ENCODE measurements around the gene TRIM17.

TRIM17 gene

DNA sequence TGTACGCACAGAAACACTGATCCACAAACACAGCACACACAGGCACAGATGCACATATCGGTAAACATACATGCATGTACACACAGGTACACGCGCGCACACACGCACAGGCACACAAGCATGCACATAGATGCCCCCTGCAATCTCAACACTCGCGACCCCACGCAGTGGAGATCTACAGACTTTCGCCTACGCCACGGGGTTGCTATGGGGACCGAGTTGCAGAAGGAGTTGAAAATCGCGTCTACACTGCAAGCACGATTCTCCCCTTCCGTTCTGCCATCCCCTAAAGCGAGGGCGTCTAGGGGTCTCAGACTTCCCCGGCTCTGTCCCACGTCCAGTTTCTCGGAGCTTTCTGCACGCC is 826 bp downstream of the TRIM17 start:
- no peak for DNase-seq

DNA sequence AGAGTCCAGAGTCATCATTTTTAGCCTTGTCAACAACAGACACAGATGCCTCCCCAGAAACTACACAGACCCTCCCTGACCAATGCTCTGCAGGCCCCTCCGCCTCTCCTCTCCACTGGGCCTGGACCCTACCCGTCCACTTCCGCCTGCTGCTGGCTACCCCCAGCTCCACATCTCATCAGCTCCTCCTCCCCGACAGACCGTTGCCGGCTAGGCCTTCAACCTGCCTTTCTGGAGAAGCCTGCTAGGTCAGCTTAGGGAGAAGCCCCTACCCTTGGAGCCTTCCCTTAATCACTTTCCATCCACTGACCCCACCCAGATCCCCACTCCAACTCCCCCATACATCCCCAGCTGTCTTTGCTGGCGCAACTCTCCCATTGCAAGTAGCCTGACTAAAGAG is 1.4 kb downstream of the TRIM17 start:
- no peak for DNase-seq

DNA sequence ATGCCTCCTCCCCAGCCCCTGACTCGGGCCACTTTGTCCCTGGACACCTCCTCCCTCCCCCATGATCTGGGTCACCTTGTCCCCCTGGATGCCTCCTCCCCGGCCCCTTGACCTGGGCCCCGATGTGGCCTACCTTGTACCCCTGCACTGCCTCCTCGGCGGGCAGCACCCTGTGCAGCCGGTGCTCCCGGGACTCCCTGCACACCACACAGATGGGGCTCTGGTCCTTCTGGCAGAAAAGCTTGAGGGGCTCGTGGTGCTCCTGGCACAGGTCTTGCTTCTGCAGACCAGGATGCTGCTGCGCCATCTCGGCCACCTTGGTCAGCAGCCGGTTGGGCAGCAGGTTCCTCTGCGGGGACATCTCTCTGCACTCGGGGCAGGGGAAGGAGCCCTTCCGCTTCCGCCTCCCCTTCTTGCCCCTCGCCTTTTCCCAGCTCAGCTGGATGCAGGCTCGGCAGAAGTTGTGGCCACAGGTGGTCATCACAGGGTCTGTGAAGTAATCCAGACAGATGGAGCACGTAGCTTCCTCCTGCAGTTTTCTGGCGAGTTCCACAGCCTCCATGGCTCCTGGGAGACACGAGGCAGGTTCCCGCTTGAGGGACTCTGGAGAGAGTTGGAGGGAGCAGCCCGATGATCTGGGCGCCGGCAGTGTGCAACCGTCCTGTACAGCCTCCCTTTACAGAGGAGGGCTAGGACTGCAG is 2.0 kb downstream of the TRIM17 start:
- DNase-seq, result peak; percentile 48

DNA sequence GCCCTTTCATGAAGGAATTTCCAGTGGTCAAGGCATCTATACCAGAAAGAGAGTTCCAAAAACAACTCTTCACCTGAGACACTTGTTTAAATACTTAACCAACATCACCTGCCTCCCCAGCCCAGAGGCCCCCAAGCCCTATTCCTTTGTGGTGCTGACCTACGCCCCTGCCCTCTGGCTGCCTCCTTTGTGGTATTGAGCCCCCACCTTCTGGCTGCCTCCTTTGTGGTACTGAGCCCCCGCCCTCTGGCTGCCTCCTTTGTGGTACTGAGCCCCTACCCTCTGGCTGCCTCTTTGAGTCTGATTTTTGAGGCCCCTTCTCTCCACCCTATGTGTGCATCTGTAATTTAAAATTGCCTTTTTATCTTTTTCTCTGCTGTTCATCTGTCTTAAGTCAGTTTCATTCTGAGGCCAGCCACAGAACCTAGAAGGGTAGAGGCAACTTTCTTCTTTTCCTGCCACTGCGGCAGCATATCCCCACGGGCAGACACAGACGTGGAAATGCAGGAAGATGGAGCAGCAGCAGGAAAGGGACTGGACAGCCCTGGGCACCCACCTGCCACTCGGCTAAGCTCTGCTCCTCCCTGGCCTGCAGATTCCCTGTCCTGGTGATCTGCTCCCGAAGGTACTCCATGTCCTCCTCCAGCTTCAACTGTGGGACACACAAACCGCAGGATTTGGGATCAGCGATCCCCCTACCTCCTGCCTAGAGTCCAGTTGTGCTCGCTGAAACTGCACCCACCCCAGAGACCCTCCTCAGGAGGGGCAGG is 3.2 kb downstream of the TRIM17 start:
- peak; percentile 37 for DNase-seq

DNA sequence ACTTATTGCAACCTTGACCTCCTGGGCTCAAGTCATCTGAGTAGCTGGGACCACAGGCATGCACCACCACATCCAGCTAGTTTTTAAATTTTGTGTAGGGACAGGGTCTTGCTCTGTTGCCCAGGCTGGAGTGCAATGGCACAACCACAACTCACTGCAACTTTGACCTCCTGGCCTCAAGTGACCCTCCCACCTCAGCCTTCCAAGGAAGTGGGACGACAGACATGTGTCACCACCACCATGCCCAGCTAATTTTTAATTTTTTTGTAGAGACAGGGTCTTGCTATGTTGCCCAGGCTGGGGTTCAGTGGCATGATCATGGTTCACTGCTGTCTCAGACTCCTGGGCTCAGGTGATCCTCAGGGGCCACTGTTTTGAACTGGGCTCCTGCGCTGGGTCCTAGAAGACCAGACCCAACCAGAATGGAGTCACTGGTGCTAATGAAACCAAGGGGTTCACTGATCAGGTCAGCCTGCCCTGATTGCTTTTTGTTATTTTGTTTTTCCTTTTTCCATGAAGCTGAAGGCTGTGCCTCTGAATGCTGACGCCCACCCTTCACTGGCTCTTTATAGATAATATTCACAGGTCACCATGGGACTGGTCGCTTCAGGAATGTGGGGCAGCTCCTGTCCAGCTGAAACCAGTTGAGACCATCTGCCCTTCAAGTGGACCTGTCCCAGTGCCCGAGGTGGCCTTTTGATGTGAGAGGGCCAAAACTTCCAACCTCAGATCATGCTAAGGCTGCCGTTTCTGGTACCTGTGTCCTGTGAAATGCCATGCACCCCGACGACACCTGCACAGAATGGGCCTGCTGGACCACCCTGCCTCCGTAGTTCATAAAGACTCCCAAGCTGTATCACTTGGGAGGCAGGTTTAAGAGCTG is 4.9 kb downstream of the TRIM17 start:
- no peak for DNase-seq

DNA sequence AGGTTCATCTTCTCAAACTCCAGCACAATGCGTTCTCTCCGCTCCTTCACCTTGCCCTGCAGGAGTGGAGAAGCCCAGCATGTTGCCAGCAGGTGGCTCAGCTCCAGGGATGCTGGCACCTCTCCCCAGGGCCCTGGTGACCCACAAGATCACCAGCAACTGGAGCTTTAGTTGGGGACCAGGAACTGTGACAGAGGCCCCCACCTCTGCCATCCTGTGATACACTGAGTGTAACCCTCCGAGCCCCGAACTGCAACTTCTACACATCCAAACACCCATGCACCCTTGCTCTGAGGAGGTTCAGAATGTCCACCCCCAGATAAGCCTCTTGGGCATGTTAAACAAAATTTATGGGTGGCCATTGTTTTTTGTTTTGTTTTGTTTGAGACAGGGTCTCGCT is 5.5 kb downstream of the TRIM17 start:
- no peak for DNase-seq

DNA sequence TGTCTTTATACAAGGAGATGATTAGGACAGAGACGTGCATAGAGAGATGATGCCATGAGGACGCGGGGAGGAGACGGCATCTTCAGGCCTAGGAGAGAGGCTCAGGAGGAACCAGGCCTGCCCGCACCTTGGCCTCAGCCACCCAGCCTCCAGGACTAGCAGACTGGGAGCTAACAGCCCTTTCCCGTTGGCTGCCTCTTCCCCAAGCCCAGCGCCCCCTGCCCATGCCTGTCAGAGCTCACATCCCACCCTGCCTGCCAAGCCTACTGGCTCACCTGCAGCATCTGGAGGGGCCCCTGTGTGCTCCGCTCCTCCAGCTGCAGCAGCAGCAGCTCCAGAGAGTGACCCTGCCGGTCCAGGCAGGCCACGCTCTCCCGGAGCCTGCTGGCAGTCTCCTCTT is 6.0 kb downstream of the TRIM17 start:
- no peak for DNase-seq

DNA sequence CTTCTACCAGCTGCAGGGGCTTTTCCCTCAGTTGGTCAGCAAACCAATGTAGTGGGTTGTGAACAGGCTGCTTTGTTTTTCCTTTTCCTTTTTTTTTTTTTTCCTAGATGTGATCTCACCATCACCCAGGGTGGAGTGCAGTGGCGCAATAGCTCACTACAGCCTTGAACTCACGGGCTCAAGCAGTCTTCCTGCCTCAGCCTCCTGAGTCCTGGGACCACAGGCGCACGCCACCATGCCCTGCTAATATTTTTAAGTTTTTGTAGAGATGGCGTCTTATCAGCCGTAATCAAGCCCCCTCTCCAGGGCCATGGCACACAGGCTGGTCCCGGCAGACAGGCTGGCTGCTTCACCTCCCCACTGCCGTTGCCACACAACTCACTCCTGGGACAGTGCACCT is 6.6 kb downstream of the TRIM17 start:
- no peak for DNase-seq

DNA sequence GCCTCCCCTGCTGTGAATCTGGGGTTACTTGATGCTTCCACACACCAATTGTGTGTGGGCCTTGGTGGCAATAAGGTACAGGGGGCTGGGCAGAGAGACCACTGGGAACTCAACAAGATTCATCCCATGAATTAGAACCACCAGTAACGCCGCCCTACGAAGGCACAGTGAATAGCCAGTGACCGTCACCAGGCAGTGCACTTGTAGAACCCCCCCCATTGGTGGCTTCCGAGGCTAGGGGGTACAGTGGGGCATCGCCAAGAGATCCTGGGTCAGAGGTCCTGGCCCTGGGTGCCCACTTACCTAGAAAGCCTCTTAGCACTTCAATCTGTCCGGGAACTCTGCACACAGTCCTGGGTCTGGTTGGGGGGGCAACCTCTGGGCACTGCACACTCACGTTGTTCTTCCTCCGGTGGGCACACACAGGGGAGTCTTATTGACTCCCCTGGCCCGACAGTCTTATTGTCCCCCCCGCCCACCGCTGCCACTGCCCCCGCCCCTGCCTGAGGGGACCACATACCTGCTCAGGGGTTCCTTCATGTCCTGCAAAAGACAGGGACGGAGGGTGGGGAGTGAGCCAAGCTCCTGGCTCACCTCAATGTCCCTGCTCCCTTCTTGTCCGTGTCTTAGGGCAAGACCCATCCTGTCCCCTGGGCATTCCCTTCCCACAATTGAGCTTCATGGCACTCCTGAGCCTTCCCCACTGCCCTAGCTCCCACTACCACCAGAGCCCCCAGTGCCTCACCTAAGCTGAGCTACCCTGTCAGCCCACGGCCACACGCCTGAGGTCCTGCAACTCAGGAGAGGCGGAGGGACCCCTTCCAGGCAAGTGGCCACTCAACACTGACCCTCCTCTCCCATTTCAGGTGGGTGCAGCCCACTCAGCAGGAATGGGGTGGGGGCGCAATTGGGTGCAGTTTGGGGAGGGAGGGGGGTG is 7.5 kb downstream of the TRIM17 start:
- no peak for DNase-seq

DNA sequence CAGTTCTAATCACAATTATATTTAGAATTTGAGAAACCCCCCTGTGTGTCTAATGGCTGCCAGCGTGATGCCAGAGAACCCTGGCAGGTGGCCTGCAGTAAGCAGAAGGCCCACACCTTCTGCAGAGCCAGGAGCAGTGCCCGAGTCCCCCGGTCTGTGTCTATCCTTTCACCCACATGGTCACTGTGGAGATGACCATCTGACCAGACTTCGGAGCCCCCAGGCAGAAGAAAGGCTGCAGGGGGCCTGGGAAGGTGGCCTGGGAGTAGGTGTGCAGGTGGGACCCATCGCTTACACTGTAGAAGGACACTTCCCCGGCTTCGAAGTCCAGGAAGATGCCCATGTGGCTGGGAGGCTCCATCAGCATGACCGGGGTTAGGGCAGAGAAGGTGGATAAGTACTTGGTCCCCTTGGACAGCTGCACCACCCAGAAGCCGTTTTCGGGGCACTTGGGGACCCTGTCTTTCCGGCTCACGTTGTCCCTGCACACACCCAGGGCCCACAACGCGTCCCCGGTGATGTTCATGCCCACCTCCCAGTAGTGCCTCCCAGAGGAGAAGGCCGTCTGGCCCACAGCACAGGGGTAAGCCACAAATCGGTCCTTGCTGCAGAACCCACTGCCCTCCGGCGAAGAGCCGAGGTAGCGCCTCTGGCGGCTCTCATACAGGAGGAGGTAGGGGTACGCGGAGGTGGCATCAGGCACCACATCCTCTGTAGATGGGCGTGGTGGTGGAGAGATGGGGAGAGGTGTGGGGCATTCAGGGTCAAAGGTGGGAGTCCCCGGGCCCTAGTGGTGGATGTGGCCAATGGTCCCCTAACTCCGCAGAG is 8.4 kb downstream of the TRIM17 start:
- DNase-seq, result no peak

DNA sequence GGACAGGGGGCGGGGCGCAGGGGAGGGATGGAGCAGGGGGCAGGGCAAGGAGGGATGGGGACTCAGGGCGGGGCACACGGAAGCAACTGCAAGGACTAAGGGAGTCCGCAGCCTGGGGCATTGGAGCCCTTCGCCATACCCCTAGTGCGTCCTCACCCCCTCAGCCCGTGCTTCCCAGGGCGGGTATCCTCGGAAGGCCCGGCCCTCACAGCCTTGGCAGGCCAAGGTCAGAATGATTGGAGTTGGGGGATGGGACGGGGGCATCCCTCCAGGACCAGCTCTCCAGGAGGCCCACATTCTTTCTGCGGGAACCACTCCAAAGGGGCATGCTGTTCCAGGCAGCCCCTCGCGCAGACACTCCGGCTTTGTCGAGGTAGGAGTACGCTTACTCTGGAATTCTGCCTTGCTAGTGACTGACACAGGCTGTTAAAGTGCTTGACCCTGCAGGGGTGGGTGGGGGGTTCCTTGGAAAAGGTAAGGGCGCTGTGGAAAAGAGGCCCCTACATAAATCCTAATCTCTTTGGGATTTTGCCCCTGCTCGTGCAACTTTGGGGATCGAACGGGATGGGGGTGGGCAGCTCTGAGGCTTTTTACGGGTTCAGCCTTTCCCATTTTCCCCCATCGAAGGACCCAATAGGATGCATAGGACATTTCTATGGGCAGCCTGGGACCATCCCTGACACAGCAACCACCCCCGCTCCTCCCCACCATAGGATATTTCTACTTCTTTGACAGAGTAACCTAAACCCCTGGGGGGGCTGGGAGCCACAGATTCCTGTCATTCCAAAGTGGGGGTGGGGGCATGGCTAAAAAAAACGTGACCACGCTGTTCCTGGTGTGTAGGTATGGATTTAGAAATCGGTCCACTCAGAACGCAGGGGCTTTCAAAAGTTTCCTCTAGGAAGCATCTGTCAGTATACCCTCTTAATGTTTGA is 9.3 kb downstream of the TRIM17 start:
- no peak for DNase-seq

DNA sequence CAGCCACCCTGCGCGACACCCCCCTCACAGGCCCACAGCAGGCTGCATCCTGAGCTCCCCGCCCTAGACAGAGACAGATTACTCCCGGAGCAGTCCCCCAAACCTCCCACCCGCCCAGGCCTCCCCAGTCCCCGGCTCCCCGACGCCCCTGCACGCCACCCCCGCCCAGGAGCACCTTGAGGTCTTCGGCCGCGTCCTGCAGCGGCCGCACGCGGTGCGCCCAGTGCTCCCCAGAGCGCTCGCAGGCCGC is 10.8 kb downstream of the TRIM17 start:
- no peak for DNase-seq

DNA sequence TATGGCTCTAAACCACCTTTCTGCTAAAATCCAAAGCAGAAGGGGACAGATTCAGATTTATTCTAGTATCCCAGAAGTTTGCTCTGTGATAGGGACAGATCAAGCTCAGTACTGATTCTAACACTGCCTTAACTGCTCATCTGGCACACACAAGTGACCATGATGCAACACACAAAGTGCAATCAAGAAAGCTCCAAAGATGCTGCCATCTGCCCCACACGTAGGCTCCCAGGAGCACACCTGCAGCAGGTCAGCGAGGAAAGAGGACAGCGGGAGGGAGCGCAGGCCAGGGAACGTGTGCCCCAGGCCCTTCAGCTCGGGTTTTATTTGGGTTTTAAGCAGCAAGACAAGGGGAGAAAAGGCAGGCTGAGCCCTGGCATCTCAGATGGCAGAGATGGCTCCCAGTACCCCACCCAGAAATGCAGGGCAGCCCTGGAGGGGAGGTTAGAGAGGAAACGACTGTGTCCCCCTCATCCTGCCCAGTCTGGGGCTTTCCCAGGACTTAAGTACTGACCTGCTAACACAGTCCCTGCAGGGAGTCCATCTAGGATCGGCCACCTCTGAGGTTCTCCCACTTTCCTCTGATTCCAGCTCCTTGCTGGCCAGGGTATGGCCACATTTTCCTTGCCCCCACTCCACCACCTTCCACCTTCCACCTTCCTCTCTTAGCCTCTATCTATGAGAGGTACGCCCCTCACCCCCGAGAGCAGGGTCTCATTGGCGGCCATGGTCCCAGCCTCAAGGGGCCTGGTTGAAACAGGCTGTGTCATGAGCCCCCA is 11.3 kb downstream of the TRIM17 start:
- no peak for DNase-seq

DNA sequence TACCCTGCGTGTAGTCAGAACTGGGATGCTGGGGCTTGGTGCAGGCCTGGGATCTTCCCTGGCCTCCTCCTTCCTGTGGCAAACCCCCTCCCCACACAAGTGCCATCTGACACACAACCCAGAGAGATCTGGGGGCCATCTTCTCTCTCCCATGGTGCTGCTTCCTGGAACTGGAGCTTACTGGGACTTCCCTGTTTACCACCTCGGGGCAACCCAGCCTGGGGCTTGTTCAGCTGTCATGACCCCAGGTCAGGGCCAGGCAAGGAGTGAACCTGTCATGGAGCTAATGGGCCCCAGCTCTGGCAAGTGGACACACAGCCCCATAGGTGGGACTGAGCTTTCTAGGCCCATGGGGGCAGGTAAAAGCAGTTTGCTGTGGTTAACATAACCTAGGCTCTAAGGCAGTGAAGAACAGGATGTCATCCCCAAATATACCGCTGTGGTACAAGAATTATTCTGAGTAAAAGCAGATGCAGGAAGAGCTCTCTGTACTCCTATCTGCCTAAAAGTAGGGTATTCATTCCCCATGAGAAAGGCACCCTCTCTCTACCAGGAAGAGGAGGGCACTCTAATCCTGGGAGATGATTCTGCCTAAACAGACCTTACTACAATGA is 12.4 kb downstream of the TRIM17 start:
- no peak for DNase-seq

DNA sequence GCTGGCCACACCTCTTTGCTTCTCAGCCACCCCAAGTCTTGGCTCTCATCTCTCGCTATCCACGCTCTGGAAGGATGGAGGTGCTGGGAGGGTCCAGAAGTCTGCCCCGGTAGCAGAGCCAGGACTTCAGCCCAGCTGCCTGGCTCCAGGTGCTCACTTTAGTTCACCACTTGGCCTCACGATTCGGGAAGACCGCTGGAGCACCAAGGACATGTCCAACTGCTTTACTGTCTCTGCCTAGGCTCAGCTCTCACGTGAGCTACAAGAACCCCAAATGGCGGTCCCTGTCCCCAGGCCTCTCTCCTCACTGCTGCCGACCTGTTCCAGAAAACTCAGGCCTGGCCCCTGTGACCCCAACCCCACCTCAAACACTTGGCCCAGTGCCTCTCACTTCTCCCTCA is 13.4 kb downstream of the TRIM17 start:
- DNase-seq, result no peak

DNA sequence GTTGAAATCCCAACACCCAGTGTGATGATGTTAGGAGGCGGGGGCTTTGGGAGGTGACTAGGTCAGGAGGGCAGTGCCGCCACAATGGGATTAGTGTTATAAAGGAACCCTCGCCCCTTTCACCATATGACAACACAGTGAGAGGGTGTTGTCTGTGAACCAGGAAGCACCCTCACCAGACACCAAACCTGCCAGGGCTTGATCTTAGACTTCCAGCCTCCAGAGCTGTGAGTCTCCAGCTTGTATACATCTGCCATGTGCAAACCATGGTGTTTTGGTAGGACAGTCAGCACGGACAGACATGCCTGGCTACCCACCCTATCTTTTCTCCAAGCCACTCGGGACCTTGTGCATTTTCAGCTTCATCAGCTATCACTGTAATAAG is 14.0 kb downstream of the TRIM17 start:
- DNase-seq, result no peak

DNA sequence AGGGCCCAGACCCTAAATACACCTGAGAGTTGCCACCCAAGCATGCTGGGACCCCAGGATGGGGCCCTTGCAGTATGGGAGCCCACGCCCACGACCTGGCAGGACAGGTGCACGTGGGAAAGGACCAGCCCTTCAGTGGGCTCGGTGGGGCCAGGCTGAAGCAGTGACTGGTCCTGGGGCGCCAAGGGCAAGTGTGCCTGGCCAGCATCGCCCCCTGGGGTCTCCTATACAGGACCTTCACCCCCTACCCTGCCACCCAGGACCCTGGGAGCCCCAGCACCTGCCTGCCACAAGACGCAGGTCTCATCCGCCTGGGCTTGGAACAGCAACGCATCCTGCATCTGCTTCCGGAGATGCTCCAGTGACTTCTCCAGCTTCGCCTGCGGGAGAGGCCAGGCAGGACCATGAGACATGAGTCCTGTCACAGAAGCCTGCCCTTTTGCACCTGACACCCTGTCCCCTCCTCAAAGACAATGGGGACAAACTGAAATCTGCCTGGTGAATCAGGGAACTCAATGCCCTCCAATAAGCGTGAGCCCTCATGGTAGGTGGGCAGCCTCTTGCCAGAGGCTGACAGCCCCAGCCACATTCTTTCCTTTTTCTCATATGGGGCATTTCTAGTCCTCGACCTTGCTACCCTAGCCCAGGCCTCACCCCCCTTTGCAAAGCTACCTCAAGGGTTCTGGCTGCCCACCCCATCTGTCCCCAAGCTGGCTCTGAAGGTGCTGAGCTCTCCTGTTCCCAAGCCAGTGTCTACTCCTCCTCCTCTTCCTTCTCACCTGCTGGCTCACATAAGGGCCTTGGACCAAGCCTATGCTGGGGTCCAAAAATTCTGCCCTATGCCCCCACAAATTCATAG is 14.7 kb downstream of the TRIM17 start:
- DNase-seq, result no peak

DNA sequence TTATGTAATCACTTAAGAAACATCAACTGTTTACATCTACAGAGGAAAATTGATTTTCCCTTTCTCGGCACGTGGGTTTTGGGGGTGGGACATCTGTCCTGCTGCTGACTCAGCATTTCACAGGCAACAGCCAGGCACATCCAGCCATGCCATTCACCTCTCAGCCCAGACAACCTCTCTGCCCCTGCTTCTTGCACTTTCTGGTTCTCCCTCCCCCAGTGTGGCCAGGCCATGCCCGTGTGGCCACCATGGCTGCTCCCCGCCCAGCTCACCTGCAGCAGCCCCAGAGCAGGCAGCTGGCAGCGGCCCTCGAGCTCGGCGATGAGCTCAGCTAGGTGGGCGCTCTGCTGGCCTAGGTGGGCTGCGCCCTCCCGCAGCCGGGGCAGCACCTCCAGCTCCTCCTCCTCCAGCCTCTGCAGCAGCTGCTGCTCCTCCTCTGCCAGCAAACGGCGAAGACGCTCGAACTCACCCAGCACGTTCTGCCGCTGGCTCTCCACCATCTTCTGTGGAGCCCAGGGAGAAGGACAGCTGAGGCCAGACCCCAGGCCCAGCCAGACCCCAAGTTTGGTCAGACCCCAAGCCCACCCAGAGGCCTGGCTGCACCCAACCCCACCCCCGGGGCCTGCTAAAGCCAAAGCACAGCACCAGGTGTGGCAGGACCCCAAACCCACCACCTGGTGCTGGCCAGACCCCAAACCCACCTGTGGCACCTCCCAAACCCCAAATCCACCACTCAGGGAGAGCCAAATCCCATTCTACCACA is 15.8 kb downstream of the TRIM17 start:
- no peak for DNase-seq
